Neural progenitor cell (in vitro differentiated cells): ENCODE results near the gene MAST2.
"Not testable (repeated sequence)": the region's sequence is repeated elsewhere in the genome, so short reads cannot be mapped to it uniquely, and the experiment has no call there.

Experiments
- CTCF ChIP-seq: fragments of 200-600 bp; sonication (generic); IDR thresholded peaks from 2 replicates; pipeline ENCODE4 v1.5.1; 2017; ENCODE audit warnings: antibody characterized with exemption, mild to moderate bottlenecking
- EZH2 ChIP-seq: fragments of 200-600 bp; sonication (generic); IDR thresholded peaks from 2 replicates; pipeline ENCODE4 v1.6.1; 2017; ENCODE audit warnings: antibody characterized with exemption, mild to moderate bottlenecking, moderate library complexity
- EZH2phosphoT487 ChIP-seq: fragments of 200-600 bp; sonication (generic); IDR thresholded peaks from 2 replicates; pipeline ENCODE4 v1.6.1; 2017; ENCODE audit warnings: antibody characterized with exemption

- not testable (repeated sequence) for TF ChIP-seq CTCF, EZH2, EZH2phosphoT487
Observed at GRCh38 chr1:45927231-45927915, 124.0 kb downstream of the MAST2 start.
